H54 (cell line): ENCODE results near the gene PTH1R.

Experiments used
- DNase-seq: peaks from one replicate; pipeline ENCODE4 v3.0.0; 2011; ENCODE audit warnings: low spot score, mixed read lengths; ENCODE audit not compliant: insufficient read length
- FAIRE-seq: peaks from 3 replicates; lab custom pipeline; 2011; peaks lifted over from hg19 to GRCh38; lab: Jason Lieb, UNC
- POLR2A ChIP-seq: IDR thresholded peaks from 2 replicates; pipeline ENCODE4 v1.6.1; 2011; ENCODE audit warnings: low read depth, mild to moderate bottlenecking, low read length

Gene PTH1R

DNA sequence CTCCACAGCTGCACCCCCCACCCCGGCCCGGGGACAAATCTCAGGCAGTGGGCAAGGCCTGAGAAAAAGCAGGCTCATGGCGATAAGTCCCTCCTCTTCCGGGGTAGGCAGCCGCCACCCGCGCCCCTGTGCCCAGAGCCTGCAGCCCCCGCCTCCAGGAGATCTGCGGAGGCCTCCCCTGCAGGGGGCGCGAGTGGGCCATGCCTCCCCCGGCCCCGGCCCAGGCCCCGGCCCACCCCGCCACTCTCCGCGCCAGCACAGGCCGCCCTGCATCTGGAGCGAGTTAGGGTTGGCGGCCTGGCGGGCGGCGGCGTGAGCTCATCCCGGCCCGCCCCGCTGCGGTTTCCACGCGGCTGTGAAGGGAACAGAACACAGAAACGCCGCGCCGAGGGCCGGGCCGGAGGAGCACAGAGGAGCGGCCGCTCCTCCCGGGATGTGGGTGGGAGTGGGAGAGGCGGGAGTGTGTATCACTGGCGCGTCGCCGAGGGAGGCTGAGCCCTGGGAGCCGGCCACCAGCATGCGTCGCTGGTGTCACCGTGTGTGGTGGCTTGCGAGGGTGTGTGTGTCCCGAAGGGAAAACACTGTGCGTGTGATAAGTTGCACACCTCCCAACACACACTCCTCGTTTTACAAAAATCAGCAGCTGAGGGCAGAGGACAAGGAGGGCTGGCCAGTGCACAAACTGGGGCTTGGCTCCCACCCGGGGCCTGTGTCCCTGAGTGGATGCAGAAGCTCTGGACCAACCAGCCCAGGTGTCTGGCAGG is 31.5 kb upstream of the PTH1R start:
- DNase-seq (peak; percentile 82), FAIRE-seq (no peak)
- TF ChIP-seq POLR2A = no peak; the same call in 1 of the 2 replicates

DNA sequence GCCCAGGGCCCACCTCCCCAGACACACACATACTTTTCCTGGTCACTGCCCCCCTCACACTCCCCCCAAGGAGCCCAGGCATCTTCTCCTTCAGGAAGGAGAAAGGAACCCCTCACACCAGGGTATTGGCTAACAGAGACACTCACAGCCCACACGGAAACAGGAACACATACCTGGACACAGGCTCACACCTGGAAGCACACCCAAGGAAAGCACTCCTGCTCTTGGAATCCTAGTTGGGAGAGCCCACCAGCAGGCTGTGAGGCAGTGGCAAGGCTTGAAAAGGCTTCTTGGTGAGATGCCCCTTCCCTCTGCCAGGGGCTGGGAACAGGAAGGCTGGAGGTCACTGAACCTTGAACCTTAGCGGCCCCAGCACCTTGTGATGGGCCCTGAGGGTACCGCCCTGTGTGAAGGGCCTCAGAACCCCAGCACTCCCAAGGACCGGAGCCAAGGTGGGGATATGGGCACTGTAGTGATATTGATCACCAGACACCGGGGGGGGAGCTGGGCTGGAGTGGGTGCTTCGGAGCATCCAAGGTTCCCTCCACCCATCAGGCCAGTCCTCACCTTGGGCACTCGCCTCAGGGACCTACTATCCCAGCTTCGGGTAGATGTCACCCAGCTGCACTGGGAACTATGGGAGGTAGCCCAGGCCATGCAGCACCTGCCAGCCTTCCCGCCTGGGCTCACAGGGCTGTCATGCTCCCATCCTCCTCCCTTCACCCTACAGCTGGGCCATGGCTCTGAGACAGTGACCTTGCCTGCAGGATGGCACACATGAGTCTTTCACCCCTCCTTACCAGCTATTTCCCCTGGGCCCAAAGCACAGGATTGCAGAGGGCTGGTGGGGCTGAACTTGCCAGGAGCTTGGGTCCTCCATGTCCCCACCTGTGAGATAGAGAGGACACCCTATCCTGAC is 30.6 kb upstream of the PTH1R start:
- no peak for FAIRE-seq
- no peak for TF ChIP-seq POLR2A

DNA sequence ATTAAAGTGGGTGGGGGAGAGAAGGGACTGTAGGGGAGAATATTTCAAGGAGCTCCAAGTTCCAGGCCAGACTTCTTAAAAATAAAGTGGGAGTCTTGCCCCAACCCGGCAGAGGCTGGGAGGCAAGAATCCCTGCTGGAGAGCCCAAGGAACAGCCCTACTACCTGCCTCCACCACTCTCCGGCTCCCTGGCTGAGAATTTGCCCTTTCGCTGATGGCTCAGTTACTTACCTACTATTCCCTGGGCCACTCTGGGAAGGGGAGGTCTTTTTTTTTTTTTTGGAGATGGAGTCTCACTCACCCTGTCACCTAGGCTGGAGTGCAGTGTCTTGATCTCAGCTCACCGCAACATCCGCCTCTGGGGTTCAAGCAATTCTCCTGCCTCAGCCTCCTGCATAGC is 29.8 kb upstream of the PTH1R start:
- no peak for TF ChIP-seq POLR2A
- DNase-seq = no peak
- no peak for FAIRE-seq

More for the DNA sequence above, 30.6 kb upstream of the PTH1R start:
- no peak for DNase-seq

DNA sequence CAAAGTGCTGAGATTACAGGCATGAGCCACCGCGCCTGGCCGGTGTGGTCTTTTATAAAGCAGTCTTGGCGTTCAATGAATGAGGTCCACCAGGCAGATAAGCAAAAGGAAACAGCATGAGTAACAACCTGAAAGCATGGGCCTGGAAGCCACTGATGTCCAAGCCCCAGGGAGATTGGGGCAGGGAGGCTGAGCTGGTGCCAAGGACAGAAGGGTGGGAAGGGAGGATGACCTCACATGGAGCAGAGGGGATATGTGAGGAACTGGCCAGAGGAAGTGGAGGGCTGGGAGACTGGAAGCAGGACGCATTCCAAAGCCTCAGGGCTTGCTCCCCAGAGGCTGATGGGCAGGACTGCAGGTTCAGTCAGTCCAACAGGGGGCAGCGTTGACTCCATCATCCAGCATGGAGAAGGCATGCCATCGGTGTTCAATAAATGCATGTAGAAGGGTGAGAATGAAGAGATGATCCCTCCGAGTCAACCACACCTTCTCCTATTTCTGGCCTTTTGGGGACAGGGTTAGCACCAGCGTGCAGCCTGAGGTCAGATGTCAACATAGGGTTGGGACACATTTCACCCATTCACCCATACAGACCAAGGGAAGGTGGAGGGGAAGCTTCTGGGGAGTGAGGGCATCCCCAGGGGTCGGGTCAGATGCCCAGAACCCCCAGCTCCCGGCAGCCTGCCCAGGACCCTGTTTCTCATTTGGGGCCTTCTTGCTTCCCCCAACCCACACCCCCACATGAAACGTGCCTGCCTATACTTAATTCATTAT is 29.1 kb upstream of the PTH1R start:
- FAIRE-seq = no peak
- no peak for TF ChIP-seq POLR2A

GRCh38 chr3:46849045-46849631 is 28.4 kb upstream of the PTH1R start:
- DNase-seq = no peak
- FAIRE-seq = no peak
- no peak for TF ChIP-seq POLR2A

More for the DNA sequence above, 29.1 kb upstream of the PTH1R start:
- peak; percentile 47 for DNase-seq

GRCh38 chr3:46849686-46850467 is 27.6 kb upstream of the PTH1R start:
- FAIRE-seq = no peak
- no peak for DNase-seq
- no peak for TF ChIP-seq POLR2A

- no peak for DNase-seq
- TF ChIP-seq POLR2A = no peak
- no peak for FAIRE-seq
Measured at GRCh38 chr3:46850468-46850779, 27.1 kb upstream of the PTH1R start.

DNA sequence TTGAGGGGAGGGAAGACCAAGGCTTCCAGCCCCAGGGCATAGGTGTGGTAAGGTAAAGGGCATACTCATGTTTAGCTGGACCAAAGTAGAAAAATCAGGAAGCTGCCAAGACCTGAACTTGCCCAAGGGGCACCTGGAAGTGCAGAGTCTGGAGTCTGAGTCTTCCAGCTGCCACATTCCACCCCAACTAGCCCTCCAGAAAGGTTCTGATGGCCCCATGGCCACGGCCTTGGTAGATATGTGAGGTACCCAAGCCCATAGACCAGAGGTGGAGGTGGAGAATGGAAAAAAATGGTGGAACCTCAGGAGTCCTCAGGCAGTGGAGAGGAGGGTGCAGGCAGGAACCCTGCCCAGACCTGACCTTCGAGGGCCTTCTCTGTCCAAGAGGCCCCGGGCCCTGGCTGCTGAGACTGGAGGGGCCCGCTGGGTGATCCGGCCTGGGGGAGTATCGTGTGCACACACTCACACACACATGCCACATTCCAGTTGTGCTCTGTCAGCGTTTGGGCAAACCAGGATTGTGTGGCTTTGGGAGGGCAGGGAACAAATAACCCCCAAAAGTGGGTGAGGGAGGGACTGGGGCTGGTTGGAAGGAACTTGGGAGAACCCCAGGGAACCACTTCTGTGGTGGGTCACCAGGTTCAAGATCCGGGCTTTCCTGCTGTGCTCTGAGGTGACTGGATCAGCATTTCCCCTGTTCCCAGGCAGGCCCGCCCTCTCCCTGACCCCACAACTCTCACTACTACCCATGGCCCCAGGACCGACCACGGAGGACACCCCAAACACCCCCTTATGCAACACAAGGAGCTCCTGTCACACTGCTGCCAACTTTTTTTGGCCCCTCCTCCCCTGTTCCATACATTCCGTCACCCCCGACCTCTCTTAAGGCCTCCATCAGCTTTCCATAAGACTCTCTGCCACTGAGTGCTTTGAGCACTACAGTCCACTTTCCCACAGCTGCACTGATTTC is 25.9 kb upstream of the PTH1R start:
- FAIRE-seq = no peak
- no peak for TF ChIP-seq POLR2A
- DNase-seq = no peak

DNA sequence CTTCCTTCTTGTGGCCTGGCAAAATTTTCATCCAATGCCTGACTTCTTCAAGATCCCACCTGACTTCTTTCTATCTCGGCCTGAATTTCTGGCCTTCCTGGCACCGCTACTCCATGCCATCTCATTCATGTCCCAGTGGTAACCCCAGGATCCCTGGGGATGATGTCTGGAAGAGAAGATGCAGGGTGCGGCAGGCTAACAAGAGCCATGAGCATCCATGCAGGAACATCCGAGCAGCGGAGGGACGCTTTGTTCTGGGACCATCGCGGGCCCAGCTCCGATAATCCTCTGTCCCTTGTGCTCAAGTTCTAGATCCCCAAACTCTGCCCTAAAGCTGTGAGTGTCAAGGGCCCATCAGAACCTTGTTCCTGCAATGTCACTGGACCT is 25.2 kb upstream of the PTH1R start:
- DNase-seq (no peak), FAIRE-seq (no peak)
- TF ChIP-seq POLR2A = no peak

DNA sequence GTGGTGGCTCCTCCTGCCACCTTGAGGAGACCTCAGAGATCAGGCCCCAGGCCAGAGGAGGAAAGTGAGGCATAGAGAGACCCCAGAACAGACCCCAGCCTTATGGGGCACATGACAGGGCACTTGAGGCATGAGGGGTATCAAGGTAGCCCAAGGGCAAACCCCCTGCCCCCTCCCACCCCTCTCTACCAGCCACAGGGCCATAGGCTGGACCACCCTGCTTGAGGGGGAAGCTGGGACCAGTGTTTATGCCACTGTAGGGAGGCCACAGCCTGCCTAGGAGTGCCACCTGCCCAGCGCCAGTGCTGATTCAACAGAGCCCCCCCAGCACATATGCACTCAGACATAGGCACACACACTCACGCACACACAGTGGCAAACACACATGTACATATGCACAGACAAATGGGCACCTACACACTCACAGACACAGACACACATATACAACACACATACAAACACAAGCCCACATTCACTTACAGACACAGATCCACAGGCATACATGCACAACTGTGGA is 24.6 kb upstream of the PTH1R start:
- FAIRE-seq = no peak
- TF ChIP-seq POLR2A = no peak

More for the DNA sequence above, 24.6 kb upstream of the PTH1R start:
- DNase-seq = no peak
